GM18870 (cell line): Measurements from ENCODE around the gene LPO.

ENCODE experiments used
- ATAC-seq: cut with Tn5 transposase; IDR thresholded peaks from one replicate; pipeline ENCODE4 v1.9.1; 2021; ENCODE audit warnings: moderate library complexity; ENCODE audit not compliant: unreplicated experiment

The LPO gene

DNA sequence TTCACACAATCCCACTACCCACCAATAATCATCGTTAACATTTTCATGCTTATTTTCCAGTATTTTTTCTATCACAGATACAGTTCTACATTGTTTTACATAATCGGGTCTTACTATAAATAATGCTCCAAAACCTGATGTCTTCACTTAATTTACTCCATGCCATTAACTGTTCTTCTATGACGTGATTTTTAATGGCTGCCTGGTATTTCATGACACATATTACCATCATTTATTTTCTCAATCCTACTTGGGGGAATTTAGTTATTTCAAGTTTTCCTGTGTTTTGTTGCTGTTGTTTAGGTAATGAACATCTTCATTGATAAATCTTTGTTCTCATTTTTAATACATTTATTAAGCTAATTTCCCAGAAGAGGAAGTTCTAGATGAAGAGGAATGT, 14.7 kb downstream of the LPO start:
- no peak for ATAC-seq

DNA sequence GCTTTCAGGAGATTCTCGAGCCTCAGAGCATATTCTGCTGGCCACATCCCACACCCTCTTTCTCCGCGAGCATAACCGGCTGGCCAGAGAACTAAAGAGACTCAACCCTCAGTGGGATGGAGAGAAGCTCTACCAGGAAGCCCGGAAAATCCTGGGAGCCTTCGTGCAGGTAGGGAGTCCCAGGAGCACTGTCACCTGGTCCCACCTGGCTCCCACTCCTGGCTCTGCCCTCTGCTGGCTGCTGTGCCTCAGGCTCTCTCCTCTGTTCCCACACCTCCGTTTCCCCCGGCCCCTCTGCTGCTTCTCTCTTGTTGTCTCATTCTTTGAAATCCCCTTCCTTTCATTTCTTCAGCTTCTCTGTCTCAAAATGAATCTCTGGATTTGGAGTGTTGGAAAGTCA, 16.4 kb downstream of the LPO start:
- ATAC-seq = no peak

DNA sequence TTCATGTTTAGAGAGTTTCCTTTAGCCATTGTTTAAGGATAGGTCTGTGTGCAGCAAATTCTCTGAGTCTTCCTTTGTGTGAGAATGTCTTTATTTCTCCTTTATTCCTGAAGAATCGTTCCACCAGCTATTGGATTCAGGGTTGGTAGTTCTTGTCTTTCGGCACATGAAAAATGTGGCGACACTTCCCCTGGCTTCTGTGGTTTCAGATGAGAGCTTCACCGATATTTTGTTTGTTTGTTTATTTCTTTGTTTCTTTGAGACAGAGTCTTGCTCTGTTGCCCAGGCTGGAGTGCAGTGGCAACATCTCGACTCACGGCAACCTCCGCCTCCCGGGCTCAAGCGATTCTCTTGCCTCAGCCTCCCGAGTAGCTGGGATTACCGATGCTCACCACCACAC, 23.8 kb downstream of the LPO start:
- ATAC-seq = no peak

DNA sequence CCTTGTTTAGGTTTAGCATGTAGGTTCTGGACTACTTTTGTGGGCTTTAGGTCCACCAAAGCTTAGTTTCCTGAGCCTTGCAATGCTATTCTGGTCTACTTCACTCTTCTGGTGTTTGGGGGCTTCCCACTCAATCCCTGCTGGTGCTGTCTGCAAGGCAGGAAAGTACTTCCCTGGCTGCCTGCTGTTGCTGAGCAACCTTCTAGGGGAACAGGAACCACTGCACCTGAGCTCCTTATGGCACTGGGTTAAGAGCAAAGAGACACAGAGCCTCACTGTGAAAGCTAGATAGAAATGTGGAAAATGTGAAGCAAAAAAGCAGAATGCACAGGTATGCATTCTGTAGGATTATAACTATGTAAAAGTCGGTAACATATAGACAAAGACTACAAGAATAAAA, 25.4 kb downstream of the LPO start:
- no peak for ATAC-seq

DNA sequence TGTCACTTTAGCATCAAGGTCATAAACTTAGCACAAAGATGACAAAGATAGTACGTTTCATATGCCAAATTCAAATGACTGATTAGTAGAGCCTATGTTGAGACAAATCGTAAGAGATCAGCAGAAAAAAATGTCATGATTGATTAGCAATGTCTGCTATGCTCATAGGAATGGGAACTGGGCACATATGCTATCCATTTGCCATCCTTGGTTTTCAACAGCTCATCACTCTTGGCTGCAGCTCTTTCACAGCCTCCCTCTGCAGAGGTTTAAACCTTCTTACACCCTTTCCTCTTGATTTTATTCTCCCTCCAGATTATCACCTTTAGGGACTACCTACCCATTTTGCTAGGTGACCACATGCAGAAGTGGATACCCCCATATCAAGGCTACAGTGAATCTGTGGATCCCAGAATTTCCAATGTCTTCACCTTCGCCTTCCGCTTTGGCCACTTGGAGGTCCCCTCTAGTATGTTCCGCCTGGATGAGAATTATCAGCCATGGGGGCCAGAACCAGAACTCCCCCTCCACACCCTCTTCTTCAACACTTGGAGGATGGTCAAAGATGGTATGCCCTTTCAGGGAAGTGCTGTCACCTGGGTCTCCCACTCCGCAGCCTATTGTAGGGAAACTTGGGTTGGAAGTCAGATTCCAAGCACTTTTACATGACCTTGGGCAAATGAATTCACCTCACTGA, 26.2 kb downstream of the LPO start:
- no peak for ATAC-seq

DNA sequence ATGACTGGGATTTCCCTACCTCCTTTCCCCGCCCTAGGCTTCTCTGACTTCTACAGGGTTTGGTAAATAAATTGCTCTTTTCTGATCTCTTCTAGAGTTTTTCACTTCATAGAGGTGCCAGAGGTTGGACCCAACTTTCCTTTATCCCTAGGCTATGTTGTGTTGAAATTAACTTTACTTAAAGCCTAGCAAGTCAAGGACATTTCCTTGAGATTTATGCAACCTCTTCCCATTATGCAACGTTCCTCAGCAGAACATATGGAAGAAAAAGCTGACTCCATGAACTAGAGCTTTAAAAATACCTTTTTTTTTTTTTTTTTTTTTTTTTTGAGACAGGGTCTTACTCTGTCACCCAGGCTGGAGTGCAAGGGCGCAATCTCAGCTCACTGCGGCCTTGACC, 26.9 kb downstream of the LPO start:
- no peak for ATAC-seq

DNA sequence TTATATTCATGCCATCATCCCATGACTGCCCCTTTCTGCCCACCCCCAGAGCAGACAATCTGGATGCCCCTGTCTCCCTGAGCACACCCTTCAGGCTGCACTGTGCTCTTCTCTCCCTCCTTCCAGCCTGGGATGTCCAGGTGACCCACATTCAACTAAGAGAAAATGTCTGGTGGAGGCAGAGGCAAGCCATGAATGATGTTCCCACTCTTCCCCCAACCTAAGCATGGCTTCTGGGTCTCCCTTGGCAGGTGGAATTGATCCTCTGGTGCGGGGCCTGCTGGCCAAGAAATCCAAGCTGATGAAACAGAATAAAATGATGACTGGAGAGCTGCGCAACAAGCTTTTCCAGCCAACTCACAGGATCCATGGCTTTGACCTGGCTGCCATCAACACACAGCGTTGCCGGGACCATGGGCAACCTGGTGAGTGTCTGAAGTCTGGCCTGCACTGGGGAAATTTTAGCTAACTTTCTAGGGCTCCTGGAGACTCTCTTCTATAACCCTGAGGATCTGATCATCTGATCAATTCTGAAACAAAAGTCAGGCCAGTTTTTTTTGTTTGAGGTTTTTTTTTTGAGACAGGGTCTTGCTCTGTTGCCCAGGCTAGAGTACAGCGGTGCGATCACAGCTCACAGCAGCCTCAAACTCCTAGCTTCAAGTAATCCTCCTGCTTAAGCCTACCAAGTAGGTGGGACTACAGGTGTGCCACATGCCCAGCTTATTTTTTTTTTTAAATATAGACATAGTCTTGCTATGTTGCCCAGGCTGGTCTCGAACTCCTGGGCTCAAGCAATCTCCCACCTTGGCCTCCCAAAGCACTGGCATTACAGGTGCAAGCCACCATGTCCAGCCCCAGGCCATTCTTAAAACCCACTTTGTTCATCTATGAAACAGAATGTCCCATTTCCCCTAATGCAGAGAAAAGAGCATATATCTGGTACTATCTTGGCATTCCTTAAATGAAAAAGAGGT, 27.8 kb downstream of the LPO start:
- ATAC-seq = no peak

DNA sequence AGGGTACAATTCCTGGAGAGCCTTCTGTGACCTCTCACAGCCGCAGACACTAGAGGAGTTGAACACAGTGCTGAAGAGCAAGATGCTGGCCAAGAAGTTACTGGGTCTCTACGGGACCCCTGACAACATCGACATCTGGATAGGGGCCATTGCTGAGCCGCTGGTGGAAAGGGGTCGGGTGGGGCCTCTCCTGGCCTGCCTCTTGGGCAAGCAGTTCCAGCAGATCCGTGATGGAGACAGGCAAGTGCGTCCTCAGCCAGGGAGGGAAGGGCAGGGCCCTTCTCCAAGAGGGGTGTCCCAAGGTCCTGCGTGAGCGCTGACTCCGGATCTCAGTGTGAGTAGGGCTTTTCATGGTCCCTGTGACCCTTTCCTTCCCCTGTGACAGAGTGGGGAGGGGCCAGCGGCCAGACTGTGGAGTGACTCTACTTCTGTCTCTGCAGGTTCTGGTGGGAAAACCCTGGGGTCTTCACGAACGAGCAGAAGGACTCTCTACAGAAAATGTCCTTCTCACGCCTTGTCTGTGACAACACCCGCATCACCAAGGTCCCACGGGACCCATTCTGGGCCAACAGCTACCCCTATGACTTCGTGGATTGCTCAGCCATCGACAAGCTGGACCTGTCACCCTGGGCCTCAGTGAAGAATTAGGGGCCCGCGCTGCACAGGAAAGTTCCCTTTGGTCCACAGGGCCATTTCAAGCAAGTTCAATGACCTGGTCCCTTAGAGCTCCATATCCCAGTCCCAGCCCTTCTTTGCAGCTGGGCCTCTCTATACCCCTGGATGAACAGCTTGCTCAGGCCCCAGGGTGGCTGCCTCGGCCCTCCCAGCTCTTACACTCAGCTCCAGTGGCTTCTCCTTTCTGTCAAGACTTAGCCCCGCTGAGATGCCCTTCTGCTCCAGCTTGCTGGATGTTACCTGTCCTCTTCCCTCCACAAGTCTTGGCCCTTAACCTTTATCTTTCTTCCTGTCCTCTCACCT, 29.3 kb downstream of the LPO start:
- no peak for ATAC-seq

DNA sequence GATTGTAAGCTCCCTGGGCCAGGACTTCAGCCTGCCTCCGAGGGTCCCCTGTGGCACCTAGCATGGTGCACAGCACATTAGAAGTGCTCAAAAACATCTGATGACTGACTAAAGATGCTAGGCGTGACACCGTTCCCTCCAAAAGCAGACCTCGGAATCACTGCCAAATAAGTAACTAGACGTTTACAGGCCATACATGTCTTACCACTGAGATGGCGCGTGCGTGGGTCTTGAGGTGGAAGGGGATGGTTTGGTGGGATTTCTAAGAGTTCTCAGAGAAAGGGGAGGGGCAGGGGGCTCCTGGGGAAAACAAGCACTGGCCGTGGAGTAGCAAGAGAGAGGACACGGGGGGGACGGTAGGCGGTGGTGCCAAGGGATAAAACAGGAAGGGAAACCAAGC, 29.9 kb downstream of the LPO start:
- no peak for ATAC-seq

DNA sequence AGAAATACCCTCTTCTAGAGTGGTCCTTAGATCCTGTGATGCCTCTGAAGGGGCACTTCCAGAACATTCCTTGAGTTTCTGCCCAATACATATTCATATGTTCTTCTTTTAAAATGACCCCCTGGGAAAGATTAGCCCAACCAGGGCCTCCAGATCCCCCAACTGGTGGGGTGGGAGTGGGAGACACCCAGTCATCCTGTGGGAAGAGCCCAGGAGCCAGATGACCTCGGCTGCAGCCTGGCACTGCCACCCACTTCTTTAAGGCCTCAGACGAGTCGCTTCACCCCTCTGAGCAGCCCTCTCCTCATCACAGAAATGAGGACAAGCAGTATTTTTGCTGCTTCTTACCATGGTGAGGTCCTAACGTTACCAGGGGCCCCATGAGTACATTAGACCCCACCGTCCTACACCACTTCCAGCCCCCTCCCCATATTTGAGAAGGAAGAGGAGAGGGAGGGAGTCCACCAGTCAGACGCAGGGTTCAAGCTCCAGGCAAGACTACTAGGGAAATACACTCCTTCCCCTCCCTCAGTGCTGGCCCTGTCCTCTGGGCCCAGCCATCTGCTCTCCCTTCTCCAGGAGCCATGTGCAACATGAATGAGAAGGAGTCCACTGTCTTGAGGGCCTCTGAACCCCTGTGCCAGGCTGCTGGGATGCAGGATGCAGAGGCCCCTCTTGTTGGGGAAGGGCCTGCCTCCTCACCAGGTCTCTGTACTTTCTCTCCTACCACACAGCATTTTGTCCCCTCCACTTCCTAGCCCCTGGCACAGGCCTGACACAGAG, 30.6 kb downstream of the LPO start:
- no peak for ATAC-seq

DNA sequence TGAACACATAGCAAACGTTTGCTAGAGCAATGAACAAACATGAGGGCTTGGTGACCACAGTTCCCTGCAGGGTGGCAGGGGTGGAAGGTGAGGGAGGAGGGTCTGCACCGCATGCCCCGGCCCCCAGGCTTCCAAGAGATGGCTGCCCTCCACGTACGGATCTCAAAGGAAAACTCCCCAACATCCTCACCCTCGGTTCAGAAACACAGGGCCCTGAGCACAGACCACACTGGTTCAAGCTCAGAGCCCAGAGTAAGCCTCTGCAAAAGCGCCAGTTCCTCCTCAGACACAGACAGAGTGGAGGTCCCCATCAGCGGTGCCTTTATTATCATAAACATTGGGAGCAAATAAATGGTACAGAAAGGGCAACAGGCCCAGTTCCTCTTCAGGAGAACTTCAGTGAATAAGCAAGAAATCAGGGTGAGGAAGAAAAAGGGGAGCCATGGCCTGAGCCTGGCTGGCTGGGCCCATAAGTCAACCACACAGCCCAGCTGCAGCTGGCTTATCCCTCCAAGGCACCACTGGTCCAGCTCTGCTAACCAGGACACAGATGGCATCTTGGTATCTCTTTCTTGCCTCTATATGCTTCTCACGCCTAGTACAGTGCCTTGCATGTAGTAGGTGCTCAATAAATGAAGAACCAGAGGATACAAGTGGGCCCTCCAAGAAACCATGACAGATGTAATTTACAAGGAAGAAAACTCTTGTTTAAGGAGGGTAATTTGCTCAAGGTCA, 31.3 kb downstream of the LPO start:
- no peak for ATAC-seq

DNA sequence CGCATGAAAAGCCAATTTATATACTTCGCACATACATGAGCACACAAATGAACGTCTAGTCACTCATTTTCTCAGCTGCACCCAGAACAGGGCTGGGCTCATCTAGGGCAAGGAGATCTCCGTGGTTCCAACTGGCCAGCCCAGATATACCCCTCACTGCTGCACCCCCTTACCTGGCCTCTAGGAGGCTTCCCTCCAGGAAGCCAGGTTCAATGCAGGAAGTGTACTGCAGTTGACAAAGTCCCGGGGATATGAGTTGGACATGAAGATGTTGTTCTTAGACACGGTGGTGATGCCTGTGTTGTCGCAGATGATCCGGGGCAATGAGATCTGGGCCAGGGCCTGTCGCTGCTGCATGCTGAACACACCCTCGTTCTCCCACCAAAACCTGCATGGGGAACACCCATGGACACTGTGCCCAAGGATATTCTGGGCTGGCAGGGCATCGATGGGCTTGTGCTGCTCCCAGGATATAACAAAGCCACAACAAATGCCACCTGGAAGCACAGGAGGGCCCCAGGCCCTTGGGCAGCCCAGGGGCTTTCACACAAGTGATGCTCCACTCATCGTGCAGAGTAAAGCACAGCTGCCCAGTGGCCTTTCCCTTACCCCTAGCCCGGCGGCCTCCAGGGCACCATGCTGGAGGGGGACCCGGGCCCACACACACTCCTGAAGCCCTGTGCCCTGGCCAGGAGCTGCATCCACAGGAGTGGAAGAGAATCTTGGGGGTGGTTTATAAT, 32.3 kb downstream of the LPO start:
- ATAC-seq = no peak

DNA sequence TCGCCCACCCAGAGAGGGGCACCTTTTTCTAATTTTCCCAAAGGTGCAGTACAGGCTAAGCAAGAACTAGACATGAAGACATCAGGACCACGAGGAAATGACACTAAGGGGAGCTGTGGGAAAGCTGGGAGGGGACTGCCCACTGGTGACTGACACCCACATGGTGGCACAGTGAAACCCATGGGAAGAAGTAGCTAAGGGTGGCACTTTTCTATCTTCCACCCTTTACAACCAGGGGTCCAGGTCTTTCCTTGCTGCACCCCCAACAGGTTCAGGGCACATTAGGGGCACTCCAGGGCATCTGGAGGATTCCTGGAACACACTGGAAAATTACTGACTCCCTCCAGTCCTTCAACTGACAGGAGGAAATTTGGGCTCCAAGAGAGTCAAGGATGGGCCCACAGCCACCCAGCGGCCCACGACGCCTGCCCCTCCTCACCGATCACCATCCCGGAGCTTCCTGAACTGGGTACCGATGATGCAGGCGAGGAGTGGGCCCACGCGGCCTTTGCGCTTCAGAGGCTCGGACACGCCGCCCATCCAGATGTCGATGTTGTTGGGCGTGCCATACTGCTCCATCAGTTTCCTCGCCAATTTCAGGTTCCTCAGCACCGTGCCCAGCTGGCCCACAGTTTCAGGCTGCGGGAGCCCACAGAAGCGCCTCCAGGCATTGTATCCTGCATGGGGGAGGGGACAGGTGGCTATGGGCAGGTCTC, 33.0 kb downstream of the LPO start:
- ATAC-seq = no peak

DNA sequence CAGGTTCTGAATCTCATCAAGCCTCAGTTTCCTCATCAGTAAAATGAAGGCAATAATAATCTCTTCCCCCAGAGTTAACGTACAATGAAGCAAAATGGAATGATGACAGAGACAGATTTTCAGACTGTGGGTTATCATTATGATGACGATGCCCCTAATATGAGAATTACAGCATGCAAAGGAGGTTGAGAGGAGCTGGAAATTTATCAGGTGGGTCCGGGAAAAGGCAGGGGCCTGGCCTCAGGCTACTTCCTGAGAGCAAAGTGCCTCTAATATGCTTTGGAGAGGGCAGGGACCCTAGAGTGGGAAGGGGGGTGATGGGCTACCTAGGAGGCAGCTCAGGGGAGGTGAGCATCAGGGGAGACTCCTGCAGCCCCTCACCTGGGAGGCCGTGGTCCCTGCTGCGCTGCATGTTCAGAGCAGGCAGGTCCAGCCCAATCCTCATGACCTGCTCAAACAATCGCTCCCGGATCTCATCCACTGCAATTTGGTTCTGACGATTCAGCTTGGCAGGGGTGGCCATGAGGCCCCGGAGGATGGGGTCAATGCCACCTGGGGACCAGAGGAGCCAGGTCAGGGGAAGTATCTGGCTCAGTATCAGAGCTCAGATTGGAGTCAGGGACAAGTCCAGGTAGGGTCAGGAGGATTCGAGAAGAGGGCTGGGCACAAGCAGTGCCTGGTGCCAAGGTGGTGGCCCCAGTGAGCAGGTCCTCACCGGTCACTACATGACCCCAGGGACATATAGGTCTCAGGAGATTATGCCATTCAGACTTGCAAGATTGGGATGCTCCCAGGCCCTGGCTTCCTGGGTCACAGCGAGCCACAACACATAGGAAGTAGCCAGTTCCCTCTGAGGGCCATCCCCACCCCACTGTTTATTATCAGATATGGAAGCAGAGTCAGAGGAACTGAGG, 34.2 kb downstream of the LPO start:
- no peak for ATAC-seq

DNA sequence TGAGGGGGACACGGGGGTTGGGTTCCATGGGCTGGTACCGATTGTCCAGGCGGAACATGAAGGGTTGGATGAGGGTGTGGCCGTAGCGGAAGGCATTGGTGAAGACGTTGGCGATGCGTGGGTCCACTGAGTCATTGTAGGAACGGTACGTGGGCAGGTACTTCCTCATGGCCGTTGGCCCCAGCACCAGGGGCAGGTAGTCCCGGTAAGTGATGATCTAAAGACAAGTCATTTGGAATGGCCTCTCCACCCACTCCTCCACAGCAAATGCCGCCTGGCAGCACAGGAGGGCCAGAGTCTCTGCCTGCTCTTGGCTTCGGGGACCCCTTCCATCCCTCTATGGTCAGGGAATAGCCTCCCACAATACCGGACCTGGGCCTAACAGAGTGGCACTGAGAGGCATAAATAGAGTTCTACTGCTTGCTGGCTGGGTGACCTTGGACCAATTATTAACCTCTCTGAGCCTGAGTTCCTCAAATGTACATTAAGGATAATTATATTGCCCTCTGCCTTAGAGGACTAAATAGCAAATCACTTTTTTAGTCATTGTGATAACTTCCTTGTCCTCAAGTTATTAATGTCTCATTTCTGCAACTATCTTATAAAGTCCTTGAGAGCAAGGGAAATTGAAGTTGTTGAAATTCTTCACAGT, 35.2 kb downstream of the LPO start:
- ATAC-seq = no peak

DNA sequence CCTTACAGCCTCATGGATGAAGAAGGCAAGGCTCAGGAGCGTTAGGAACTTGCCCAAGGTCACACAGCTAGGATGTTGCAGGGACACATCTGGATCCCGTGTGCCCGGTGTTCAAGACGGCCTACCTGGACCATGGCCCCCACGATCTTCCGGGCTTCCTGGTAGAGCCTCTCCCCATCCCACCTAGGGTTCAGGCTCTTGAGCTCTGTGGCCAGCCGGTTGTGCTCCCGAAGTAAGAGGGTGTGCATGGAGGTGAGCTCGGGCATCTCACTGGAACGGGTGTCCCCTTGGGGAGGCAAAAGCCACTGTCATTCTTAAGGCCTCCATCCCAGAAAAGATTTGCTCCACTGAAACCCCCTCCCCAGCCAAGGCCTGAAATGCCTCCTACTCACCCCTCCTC, 37.0 kb downstream of the LPO start:
- no peak for ATAC-seq

DNA sequence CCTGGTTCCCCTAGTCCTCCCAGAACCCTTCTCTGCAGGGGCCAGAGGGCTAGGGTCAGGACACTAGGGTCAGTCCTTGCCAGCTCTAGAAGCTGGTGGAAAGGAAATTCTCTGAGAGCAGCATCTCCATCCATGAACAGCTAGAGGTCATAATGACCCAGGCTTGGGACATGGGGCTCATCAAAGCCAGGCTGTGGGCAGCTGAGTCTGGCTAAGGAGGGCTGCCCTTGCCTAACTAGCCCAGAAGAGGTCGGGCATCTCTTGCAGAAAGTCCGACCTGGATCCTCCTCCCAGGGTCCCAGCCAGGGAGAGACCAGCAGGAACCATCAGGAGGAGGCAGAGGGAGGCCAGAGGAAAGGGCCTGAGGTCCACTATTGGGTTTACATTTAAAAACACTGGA, 38.0 kb downstream of the LPO start:
- ATAC-seq = no peak
